GM23338 (cell line): ENCODE results near the gene CNPY2. TPM values are rescaled to one million over a fixed set of nuclear protein-coding genes. Genes with fewer than 3 reads are reported as not detected.

Experiments
- EZH2phosphoT487 ChIP-seq: fragments of 200-600 bp; sonication (generic); IDR thresholded peaks from one replicate; pipeline ENCODE4 v1.8.1; 2018; ENCODE audit warnings: antibody characterized with exemption; ENCODE audit not compliant: unreplicated experiment
- NANOG ChIP-seq: IDR thresholded peaks from 2 replicates; pipeline ENCODE4 v1.6.1; 2016; ENCODE audit warnings: antibody characterized with exemption, borderline replicate concordance
- POLR2AphosphoS5 ChIP-seq: IDR thresholded peaks from 2 replicates; pipeline ENCODE4 v1.6.1; 2016; ENCODE audit warnings: antibody characterized with exemption, low read depth
- ZNF114 ChIP-seq: fragments of 250-450 bp; sonication (Bioruptor Pico); IDR thresholded peaks from 2 replicates; pipeline ENCODE4 v1.5.0; 2020; ENCODE audit warnings: mild to moderate bottlenecking, moderate library complexity
- ZNF331 ChIP-seq: fragments of 250-450 bp; sonication (Bioruptor Pico); IDR thresholded peaks from 2 replicates; pipeline ENCODE4 v1.5.0; 2020; ENCODE audit warnings: low read depth, mild to moderate bottlenecking, moderate library complexity
- polyA plus RNA-seq: library from polyadenylated mRNA; unstranded; fragments of >200 nt; fragmentation: Nextera tagmentation; extraction: Ambion mirVana; gene quantifications from 2 replicates; pipeline ENCODE4 v1.2.1, GENCODE V29; 2016
- total RNA-seq: library from RNA; depleted of rRNA; stranded (reverse); fragments of >200 nt; shearing (Covaris generic); gene quantifications from 2 replicates; pipeline ENCODE4 v1.2.3, GENCODE V29; 2014
- TF ChIP-seq, protein P1 (sequence below): fragments of 250-450 bp; sonication (Bioruptor Pico); IDR thresholded peaks from 2 replicates; pipeline ENCODE4 v1.5.0; 2020; ENCODE audit warnings: mild to moderate bottlenecking, moderate library complexity
- TF ChIP-seq, protein P2 (sequence below): IDR thresholded peaks from 2 replicates; pipeline ENCODE4 v1.6.1; 2016; ENCODE audit warnings: antibody characterized with exemption
- TF ChIP-seq, protein P3 (sequence below): IDR thresholded peaks from one replicate; pipeline ENCODE4 v1.6.1; 2018; ENCODE audit warnings: antibody characterized with exemption; ENCODE audit not compliant: unreplicated experiment
- TF ChIP-seq, protein P4 (sequence below), 2 experiments: fragments of 200-600 bp in 1 of 2; sonication (generic) in 1 of 2; conservative IDR thresholded peaks; 2 replicates each; pipeline versions ENCODE4 v1.5.1 to v1.6.1; 2016 to 2017; ENCODE audit warnings: antibody characterized with exemption in 2 of 2, low read depth in 2 of 2, mild to moderate bottlenecking in 2 of 2, moderate library complexity in 1 of 2

Gene CNPY2
- total and polyA plus RNA-seq, 2 experiments from 2014 or later, result 119 to 316 TPM

DNA sequence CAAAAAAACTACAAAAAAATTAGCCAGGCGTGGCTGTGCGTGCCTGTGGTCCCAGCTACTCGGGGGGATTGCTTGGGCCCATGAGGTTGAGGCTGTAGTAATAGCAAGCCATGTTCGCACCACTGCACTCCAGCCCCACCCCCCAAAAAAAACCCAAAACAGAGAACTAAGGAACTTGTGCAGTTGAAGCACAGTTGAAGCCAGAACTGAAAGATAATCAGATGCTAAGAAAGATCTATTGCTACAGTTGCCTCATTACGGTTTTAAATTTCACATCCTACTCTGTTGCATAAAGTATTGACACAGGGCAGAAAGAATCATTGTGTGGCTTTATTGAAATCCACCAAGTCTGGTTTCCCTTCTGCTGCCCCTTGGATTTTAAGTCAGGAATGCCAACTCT, 19.5 kb downstream of the CNPY2 start (continued):
- TF ChIP-seq, protein P1, sequence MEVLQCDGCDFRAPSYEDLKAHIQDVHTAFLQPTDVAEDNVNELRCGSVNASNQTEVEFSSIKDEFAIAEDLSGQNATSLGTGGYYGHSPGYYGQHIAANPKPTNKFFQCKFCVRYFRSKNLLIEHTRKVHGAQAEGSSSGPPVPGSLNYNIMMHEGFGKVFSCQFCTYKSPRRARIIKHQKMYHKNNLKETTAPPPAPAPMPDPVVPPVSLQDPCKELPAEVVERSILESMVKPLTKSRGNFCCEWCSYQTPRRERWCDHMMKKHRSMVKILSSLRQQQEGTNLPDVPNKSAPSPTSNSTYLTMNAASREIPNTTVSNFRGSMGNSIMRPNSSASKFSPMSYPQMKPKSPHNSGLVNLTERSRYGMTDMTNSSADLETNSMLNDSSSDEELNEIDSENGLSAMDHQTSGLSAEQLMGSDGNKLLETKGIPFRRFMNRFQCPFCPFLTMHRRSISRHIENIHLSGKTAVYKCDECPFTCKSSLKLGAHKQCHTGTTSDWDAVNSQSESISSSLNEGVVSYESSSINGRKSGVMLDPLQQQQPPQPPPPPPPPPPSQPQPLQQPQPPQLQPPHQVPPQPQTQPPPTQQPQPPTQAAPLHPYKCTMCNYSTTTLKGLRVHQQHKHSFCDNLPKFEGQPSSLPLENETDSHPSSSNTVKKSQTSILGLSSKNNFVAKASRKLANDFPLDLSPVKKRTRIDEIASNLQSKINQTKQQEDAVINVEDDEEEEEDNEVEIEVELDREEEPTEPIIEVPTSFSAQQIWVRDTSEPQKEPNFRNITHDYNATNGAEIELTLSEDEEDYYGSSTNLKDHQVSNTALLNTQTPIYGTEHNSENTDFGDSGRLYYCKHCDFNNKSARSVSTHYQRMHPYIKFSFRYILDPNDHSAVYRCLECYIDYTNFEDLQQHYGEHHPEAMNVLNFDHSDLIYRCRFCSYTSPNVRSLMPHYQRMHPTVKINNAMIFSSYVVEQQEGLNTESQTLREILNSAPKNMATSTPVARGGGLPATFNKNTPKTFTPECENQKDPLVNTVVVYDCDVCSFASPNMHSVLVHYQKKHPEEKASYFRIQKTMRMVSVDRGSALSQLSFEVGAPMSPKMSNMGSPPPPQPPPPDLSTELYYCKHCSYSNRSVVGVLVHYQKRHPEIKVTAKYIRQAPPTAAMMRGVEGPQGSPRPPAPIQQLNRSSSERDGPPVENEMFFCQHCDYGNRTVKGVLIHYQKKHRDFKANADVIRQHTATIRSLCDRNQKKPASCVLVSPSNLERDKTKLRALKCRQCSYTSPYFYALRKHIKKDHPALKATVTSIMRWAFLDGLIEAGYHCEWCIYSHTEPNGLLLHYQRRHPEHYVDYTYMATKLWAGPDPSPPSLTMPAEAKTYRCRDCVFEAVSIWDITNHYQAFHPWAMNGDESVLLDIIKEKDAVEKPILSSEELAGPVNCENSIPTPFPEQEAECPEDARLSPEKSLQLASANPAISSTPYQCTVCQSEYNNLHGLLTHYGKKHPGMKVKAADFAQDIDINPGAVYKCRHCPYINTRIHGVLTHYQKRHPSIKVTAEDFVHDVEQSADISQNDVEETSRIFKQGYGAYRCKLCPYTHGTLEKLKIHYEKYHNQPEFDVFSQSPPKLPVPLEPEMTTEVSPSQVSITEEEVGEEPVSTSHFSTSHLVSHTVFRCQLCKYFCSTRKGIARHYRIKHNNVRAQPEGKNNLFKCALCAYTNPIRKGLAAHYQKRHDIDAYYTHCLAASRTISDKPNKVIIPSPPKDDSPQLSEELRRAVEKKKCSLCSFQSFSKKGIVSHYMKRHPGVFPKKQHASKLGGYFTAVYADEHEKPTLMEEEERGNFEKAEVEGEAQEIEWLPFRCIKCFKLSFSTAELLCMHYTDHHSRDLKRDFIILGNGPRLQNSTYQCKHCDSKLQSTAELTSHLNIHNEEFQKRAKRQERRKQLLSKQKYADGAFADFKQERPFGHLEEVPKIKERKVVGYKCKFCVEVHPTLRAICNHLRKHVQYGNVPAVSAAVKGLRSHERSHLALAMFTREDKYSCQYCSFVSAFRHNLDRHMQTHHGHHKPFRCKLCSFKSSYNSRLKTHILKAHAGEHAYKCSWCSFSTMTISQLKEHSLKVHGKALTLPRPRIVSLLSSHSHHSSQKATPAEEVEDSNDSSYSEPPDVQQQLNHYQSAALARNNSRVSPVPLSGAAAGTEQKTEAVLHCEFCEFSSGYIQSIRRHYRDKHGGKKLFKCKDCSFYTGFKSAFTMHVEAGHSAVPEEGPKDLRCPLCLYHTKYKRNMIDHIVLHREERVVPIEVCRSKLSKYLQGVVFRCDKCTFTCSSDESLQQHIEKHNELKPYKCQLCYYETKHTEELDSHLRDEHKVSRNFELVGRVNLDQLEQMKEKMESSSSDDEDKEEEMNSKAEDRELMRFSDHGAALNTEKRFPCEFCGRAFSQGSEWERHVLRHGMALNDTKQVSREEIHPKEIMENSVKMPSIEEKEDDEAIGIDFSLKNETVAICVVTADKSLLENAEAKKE, result no peak
- no peak for TF ChIP-seq NANOG
- TF ChIP-seq EZH2phosphoT487, result no peak
- TF ChIP-seq, protein P2, sequence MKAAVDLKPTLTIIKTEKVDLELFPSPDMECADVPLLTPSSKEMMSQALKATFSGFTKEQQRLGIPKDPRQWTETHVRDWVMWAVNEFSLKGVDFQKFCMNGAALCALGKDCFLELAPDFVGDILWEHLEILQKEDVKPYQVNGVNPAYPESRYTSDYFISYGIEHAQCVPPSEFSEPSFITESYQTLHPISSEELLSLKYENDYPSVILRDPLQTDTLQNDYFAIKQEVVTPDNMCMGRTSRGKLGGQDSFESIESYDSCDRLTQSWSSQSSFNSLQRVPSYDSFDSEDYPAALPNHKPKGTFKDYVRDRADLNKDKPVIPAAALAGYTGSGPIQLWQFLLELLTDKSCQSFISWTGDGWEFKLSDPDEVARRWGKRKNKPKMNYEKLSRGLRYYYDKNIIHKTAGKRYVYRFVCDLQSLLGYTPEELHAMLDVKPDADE, result no peak
- TF ChIP-seq POLR2AphosphoS5, result no peak
- TF ChIP-seq, protein P3, sequence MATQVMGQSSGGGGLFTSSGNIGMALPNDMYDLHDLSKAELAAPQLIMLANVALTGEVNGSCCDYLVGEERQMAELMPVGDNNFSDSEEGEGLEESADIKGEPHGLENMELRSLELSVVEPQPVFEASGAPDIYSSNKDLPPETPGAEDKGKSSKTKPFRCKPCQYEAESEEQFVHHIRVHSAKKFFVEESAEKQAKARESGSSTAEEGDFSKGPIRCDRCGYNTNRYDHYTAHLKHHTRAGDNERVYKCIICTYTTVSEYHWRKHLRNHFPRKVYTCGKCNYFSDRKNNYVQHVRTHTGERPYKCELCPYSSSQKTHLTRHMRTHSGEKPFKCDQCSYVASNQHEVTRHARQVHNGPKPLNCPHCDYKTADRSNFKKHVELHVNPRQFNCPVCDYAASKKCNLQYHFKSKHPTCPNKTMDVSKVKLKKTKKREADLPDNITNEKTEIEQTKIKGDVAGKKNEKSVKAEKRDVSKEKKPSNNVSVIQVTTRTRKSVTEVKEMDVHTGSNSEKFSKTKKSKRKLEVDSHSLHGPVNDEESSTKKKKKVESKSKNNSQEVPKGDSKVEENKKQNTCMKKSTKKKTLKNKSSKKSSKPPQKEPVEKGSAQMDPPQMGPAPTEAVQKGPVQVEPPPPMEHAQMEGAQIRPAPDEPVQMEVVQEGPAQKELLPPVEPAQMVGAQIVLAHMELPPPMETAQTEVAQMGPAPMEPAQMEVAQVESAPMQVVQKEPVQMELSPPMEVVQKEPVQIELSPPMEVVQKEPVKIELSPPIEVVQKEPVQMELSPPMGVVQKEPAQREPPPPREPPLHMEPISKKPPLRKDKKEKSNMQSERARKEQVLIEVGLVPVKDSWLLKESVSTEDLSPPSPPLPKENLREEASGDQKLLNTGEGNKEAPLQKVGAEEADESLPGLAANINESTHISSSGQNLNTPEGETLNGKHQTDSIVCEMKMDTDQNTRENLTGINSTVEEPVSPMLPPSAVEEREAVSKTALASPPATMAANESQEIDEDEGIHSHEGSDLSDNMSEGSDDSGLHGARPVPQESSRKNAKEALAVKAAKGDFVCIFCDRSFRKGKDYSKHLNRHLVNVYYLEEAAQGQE, result no peak
- no peak for TF ChIP-seq ZNF331 (CRISPR knock-in tag)
- TF ChIP-seq, protein P4, sequence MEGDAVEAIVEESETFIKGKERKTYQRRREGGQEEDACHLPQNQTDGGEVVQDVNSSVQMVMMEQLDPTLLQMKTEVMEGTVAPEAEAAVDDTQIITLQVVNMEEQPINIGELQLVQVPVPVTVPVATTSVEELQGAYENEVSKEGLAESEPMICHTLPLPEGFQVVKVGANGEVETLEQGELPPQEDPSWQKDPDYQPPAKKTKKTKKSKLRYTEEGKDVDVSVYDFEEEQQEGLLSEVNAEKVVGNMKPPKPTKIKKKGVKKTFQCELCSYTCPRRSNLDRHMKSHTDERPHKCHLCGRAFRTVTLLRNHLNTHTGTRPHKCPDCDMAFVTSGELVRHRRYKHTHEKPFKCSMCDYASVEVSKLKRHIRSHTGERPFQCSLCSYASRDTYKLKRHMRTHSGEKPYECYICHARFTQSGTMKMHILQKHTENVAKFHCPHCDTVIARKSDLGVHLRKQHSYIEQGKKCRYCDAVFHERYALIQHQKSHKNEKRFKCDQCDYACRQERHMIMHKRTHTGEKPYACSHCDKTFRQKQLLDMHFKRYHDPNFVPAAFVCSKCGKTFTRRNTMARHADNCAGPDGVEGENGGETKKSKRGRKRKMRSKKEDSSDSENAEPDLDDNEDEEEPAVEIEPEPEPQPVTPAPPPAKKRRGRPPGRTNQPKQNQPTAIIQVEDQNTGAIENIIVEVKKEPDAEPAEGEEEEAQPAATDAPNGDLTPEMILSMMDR (conservative IDR thresholded peaks at IDR 0.05; ENCODE audit: low read depth in 2 of 2), result no peak
- no peak for TF ChIP-seq ZNF114 (CRISPR knock-in tag)
